Right lobe of liver (tissue), 6 donors: ENCODE data around the gene KCNF1. TPM values are rescaled to one million over a fixed set of nuclear protein-coding genes. Genes with fewer than 3 reads are reported as not detected.
A peak's percentile ranks its signal among the peaks of the same experiment; 100 is the strongest.

Experiments
- ATAC-seq, 4 donors: fragments of 200-7000 bp; cut with Tn5 transposase; one replicate each; pipeline ENCODE4 v1.9.1; 2020; ENCODE audit warnings: mild to moderate bottlenecking in 4 of 4, moderate library complexity in 4 of 4
- DNase-seq, 3 donors: peaks; one replicate each; pipeline ENCODE4 v3.0.0-alpha.2; 2020
- H3K27ac ChIP-seq, 3 donors: fragments of 200-600 bp; one replicate each; pipeline ENCODE4 v1.8.0; 2022
- H3K27me3 ChIP-seq, 2 donors: fragments of 200-600 bp; one replicate each; pipeline ENCODE4 v1.8.0; 2022
- H3K36me3 ChIP-seq, 4 donors: fragments of 200-600 bp; sonication (generic) in 1 of 4; one replicate each; pipeline versions ENCODE4 v1.5.1 to v1.8.0; 2017 to 2022; ENCODE audit warnings: control low read depth in 1 of 4
- H3K4me1 ChIP-seq, 4 donors: fragments of 200-600 bp; sonication (generic) in 1 of 4; one replicate each; pipeline versions ENCODE4 v1.5.1 to v1.8.0; 2017 to 2022; ENCODE audit warnings: control low read depth in 1 of 4
- H3K4me3 ChIP-seq, 3 donors: fragments of 200-600 bp; one replicate each; pipeline ENCODE4 v1.8.0; 2022
- H3K9me3 ChIP-seq, 4 donors: fragments of 200-600 bp; sonication (generic) in 1 of 4; one replicate each; pipeline versions ENCODE4 v1.5.1 to v1.8.0; 2017 to 2022; ENCODE audit warnings: control low read depth in 1 of 4
- POLR2A ChIP-seq: fragments of 450-650 bp; IDR thresholded peaks from one replicate; pipeline ENCODE4 v1.6.1; 2017; ENCODE audit warnings: antibody characterized with exemption, mild to moderate bottlenecking
- WGBS: methylation state at CpG from one replicate; pipeline ENCODE4 v1.1.6; 2018; ENCODE audit warnings: low coverage, low lambda C conversion rate; ENCODE audit not compliant: insufficient coverage; ENCODE audit errors: missing lambda C conversion rate; 5-methylcytosine and 5-hydroxymethylcytosine counted together
- intact Hi-C, 2 donors: fragments of 100-400 bp; cut with DNase I; formaldehyde crosslinking; loops; one replicate each; pipeline versions ENCODE4 v1.11.2 to v1.14.1; 2022
- total RNA-seq, 6 experiments: library from RNA; depleted of rRNA in 2 of 6; stranded (reverse); fragments of >200 nt in 2 of 6; fragmentation: NEBNext Ultra II Directional in 3 of 6; extraction: Animal tissue kit (Norgen Biotek cat#: 25700) in 3 of 6; gene quantifications; one replicate each; pipeline versions ENCODE4 v1.1.0 to v1.2.4, GENCODE V29; 2016 to 2023
- TF ChIP-seq, protein P1 (sequence below), 4 donors: fragments of 200-600 bp in 3 of 4; fragments of 450-650 bp in 1 of 4; IDR thresholded peaks; one replicate each; pipeline versions ENCODE4 v1.5.1 to v1.8.0; 2016 to 2022; ENCODE audit warnings: antibody characterized with exemption in 4 of 4, mild to moderate bottlenecking in 2 of 4
- donor health status: DM: no; HTN: yes; CAD: no.
- donor health status: DM: no; HTN: no; CAD: no.
- donor health status: DM: no; HTN: no; CAD: no.
- donor health status: DM: no; HTN: yes; CAD: no.
- donor health status: DM: no; HTN: yes; CAD: no.

KCNF1 gene
- total RNA-seq, 6 experiments from 2014 or later = not detected

DNA sequence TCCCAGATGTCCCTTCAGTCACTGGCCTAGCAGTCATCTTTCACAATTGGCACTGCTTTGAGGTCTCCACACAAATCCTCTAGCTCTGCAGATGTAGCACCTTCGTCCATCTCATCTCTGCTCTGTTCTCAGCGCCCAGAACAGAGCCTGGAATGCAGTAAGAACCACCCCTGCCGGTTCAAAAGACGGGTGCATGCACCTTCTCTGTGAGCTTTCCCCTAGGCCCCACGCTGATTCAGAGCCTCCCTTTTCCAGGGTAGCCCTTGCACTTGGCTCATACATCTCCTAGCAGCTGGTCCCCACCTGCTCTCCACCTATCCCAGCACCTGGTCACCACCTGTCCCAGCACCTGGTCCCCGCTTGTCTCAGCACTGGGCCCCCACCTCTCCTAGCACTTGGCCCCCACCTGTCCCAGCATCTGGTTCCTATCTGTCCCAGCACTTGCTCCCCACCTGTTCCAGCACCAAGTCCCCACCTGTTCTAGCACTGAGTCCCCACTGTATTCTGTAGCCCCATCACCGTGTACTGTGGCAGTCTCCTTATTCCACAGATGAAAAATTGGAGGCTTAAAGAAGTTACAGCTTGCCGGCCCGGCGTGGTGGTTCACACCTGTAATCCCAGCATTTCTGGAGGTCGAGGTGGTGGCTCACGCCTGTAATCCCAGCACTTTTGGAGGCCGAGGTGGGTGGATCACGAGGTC lies 4.7 kb upstream of the KCNF1 start:
- intact Hi-C loops = no loop called here
- WGBS = 86% methylated on average over 11 of the region's 14 CpGs

DNA sequence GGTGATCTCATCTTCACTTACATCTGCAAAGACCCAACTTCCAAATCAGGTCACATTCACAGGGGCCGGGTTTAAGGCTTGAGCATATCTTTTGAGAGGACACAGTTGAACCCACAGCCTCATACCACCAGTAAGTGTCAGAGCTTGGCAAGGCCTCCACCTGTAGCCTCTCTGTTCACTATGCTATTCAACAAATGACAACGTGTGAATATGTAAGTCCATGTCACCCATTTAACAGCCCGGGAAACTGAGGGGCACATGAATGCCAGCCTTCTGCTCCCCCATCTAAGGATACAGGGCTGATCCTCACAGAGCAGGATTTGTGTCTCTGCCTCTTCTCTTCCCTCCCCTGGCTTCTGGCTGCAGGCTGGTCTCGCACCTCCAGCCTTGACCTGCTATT lies 3.5 kb upstream of the KCNF1 start:
- WGBS = 65% methylated on average over 2 of the region's 4 CpGs

More for the DNA sequence above, 4.7 kb upstream of the KCNF1 start:
- Histone ChIP-seq H3K4me3 (no peak overlapping the region), H3K9me3 (no peaks in the 10 kb centered on the region), H3K27ac (no peak overlapping the region), H3K4me1 (peaks cover 0 to 4% (median 0%) of the 10 kb centered on the region in 4 donors), H3K36me3 (no peaks in the 10 kb centered on the region), H3K27me3 (peaks cover 0 to 10% of the 10 kb centered on the region in 2 donors)
- ATAC-seq (no peak), DNase-seq (no peak)
- TF ChIP-seq, protein P1, sequence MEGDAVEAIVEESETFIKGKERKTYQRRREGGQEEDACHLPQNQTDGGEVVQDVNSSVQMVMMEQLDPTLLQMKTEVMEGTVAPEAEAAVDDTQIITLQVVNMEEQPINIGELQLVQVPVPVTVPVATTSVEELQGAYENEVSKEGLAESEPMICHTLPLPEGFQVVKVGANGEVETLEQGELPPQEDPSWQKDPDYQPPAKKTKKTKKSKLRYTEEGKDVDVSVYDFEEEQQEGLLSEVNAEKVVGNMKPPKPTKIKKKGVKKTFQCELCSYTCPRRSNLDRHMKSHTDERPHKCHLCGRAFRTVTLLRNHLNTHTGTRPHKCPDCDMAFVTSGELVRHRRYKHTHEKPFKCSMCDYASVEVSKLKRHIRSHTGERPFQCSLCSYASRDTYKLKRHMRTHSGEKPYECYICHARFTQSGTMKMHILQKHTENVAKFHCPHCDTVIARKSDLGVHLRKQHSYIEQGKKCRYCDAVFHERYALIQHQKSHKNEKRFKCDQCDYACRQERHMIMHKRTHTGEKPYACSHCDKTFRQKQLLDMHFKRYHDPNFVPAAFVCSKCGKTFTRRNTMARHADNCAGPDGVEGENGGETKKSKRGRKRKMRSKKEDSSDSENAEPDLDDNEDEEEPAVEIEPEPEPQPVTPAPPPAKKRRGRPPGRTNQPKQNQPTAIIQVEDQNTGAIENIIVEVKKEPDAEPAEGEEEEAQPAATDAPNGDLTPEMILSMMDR (IDR thresholded peaks at IDR 0.05) = no peak
- TF ChIP-seq POLR2A = no peak

DNA sequence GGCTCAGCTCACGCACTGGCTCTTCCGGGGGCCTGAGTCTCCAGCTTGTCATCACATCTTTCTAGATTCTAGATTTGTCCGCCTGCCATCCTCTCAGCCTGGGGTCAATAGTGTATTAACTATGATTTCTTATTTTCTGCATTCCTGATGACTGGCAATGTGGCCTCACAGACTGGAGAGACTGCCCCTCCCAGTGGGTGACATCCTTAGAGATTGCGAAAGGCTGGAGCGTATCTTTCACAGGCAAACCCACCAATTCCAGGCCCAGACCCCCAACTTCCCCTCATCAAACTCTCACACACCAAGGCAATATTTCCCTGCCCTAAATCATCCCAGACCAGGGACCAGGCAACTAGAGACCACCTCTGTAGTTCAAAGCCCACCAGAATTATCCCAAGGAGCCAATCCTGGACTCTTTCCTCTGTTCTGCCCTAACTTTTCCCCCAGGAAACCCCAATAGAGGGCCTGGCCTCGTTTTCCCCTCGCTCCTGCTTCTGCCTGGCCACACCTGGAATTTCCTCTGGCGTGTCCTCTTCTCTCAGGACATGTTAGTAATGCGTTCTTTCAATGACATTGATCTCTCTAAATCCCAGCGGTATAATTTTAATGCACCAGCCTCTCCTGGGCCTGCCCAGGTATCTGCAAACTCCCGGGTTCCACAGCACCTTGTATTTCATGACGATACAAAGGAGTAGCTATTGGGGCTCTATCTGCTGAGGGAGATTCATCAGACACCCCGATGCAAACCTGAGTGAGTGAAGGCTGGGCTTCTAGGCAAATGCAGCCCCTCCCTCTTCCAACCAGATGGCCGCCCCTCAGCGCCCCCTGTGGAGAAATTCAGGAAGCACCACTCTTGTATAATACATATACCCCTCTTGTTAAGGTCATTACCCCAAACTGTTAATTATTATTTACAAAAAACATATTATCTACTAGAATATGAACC lies 2.4 kb upstream of the KCNF1 start:
- TF ChIP-seq, protein P1 (IDR thresholded peaks at IDR 0.05) = peak in 1 of 4 donors; percentile 15
- no peak for TF ChIP-seq POLR2A
- H3K4me1 ChIP-seq = peaks cover 0 to 4% (median 0%) of the 10 kb centered on the region in 4 donors
- no peak overlapping the region for H3K4me3 ChIP-seq
- peaks cover 0 to 10% of the 10 kb centered on the region in 2 donors for H3K27me3 ChIP-seq
- ATAC-seq (no peak), DNase-seq (no peak)
- 52% methylated on average over 11 of the region's 15 CpGs for WGBS
- no peaks in the 10 kb centered on the region for H3K9me3 ChIP-seq
- no peaks in the 10 kb centered on the region for H3K36me3 ChIP-seq
- intact Hi-C loops = no loop called here
- no peak overlapping the region for H3K27ac ChIP-seq

More for the DNA sequence above, 3.5 kb upstream of the KCNF1 start:
- H3K36me3 ChIP-seq = no peaks in the 10 kb centered on the region
- no peaks in the 10 kb centered on the region for H3K9me3 ChIP-seq
- ATAC-seq = no peak
- no peak for TF ChIP-seq POLR2A
- TF ChIP-seq, protein P1 (IDR thresholded peaks at IDR 0.05) = no peak
- intact Hi-C loops = no loop called here
- H3K4me3 ChIP-seq = no peak overlapping the region
- H3K27me3 ChIP-seq = peaks cover 0 to 10% of the 10 kb centered on the region in 2 donors
- peaks cover 0 to 4% (median 0%) of the 10 kb centered on the region in 4 donors for H3K4me1 ChIP-seq
- H3K27ac ChIP-seq = no peak overlapping the region
- DNase-seq = no peak

DNA sequence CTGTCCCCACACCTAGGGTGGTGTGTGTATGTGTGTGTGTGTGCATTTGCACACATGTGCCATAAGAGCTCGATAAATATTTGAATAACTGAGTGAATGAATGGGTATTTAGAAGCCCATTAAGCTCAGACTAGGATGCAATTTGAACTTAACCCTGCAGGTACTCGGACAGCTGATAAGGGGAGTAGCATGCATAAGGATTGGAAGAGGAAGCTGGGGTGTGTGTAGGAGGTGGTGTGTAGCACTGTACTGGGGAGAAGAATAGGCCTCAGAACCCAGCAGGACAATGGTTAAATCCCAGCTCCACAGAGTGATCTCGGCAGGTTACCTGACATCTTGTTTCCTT lies 1.8 kb upstream of the KCNF1 start:
- peaks cover 0 to 10% of the 10 kb centered on the region in 2 donors for H3K27me3 ChIP-seq
- no peaks in the 10 kb centered on the region for H3K36me3 ChIP-seq
- no peak overlapping the region for H3K27ac ChIP-seq
- H3K9me3 ChIP-seq = no peaks in the 10 kb centered on the region
- WGBS = 39% methylated on average over 3 of the region's 3 CpGs
- intact Hi-C loops = no loop called here
- TF ChIP-seq, protein P1 (IDR thresholded peaks at IDR 0.05) = no peak
- no peak for TF ChIP-seq POLR2A
- ATAC-seq (no peak), DNase-seq (no peak)
- no peak overlapping the region for H3K4me3 ChIP-seq
- peaks cover 0 to 4% (median 0%) of the 10 kb centered on the region in 4 donors for H3K4me1 ChIP-seq
